ENCODE measurements around the gene EMP2.

DNA sequence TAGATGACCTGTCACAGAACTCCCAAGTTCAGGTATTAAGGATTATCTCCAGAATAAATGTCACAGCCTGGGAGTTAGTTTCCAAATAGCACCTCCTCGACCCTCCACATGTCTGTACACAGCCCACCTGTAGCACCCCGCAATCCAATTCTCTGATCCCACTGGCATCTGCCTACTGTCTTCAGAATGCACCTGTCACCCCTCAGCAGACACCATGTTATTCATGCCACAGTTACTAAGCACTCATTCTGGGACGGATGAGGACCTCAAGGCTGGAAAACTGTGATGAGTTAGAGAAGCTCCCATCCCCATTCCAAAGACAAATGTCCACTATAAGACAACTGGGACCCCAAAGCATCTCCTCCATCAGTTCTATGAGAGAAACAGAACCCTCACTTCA lies 7.8 kb downstream of the EMP2 start:
- TF ChIP-seq, protein P1, sequence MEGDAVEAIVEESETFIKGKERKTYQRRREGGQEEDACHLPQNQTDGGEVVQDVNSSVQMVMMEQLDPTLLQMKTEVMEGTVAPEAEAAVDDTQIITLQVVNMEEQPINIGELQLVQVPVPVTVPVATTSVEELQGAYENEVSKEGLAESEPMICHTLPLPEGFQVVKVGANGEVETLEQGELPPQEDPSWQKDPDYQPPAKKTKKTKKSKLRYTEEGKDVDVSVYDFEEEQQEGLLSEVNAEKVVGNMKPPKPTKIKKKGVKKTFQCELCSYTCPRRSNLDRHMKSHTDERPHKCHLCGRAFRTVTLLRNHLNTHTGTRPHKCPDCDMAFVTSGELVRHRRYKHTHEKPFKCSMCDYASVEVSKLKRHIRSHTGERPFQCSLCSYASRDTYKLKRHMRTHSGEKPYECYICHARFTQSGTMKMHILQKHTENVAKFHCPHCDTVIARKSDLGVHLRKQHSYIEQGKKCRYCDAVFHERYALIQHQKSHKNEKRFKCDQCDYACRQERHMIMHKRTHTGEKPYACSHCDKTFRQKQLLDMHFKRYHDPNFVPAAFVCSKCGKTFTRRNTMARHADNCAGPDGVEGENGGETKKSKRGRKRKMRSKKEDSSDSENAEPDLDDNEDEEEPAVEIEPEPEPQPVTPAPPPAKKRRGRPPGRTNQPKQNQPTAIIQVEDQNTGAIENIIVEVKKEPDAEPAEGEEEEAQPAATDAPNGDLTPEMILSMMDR (IDR thresholded peaks at IDR 0.05; ENCODE audit: poor library complexity): no peak
- TF ChIP-seq EZH2 (IDR thresholded peaks at IDR 0.05; ENCODE audit: borderline replicate concordance) (no peak), EZH2phosphoT487 (IDR thresholded peaks at IDR 0.05; ENCODE audit: low read depth, severe bottlenecking, unreplicated experiment) (no peak)
